Fibroblast of villous mesenchyme (primary cell): ENCODE measurements around the gene BEND5. TPM values are rescaled to one million over a fixed set of nuclear protein-coding genes. Genes with fewer than 3 reads are reported as not detected.

ENCODE experiments used
- DNase-seq: peaks from one replicate; pipeline ENCODE4 v3.0.0-alpha.2; 2010; ENCODE audit warnings: low read depth
- H3K4me3 ChIP-seq: 2 replicates; pipeline ENCODE4 v1.5.1; 2011; ENCODE audit warnings: low read depth, mild to moderate bottlenecking, low read length
- CTCF ChIP-seq: IDR thresholded peaks from 2 replicates; pipeline ENCODE4 v1.5.1; 2012; ENCODE audit warnings: low read depth, mild to moderate bottlenecking, low read length; ENCODE audit not compliant: insufficient read depth
- total RNA-seq: library from RNA; depleted of rRNA; stranded (reverse); fragments of >200 nt; gene quantifications from 2 replicates; pipeline ENCODE4 v1.2.3, GENCODE V29; 2012

BEND5 gene
- total RNA-seq, 1 donor: not detected

DNA sequence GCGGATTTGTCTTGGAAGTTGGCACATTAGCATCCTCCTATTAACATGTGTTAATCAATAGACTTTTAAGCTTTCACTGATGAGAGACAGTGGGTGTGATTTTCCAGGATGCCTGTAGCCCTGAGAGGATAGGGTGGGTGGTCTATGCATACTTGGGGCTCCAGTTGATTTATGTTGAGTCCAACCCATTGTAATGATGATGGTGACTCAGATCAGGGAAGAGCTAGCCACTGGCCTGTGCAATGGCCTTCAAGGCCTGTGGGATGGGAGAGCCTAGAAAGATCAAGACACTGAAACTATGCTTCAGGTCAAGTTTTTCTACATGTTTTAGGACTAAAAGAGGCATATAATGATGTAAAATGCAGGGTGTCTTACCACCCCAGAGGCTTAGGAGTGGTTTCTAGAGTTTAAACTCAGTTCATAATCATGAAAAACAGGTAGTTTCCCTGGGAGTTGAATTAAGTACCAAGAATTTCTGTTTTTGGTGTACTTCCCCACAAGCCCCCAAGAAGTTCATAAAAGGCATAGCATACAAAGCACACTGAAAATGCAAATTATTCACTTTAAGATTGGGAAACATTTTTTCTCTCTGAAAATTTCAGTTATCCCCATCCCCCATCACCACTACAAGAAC, 19.9 kb downstream of the BEND5 start:
- H3K4me3 ChIP-seq: no peak overlapping the region
- DNase-seq: no peak
- TF ChIP-seq CTCF: no peak

- H3K4me3 ChIP-seq: no peak overlapping the region
- no peak for DNase-seq
- no peak for TF ChIP-seq CTCF
Observed at GRCh38 chr1:48753293-48753692, 23.4 kb downstream of the BEND5 start.

GRCh38 chr1:48750109-48750508, 26.6 kb downstream of the BEND5 start:
- H3K4me3 ChIP-seq: no peak overlapping the region
- TF ChIP-seq CTCF: no peak
- DNase-seq: no peak

DNA sequence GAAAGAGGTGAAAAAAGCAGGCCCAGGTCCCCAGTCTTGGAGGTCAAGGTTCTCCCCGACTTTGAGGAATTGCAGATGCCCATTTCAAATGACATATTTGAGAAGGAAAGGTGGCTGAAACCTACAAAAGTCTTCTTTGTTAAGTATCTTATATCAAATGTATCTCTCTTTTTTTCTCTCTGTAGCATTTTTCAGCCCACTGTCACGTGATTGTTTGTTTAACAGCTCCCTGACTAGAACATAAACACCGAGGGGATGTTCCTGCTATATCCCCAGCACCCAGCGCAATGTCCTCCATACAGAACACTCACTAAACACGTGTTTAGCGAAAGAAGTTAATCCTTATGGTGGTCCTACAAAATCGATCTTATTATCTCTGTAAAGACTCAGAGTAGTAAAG, 27.6 kb downstream of the BEND5 start:
- H3K4me3 ChIP-seq: no peak overlapping the region
- no peak for DNase-seq
- TF ChIP-seq CTCF: no peak

DNA sequence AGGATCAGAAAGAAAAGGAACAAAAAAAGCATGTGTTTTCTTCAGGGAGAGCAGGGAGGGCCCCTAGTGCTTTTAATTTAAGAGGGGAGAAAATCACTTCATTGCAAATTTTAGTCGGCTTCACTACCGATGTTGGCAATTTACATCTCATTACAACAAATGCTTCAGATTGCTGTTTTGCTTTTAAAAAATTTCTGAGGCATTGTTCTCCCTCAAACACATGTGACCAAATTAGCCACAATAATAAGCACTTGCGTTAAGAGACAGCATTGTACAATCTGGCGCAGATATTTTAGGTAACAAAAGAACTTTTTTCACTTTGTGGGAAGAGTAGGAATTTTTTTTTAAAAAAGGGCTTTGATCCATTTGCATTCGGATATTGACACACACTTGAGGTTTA, 29.8 kb downstream of the BEND5 start:
- H3K4me3 ChIP-seq: no peak overlapping the region
- DNase-seq: no peak
- no peak for TF ChIP-seq CTCF

DNA sequence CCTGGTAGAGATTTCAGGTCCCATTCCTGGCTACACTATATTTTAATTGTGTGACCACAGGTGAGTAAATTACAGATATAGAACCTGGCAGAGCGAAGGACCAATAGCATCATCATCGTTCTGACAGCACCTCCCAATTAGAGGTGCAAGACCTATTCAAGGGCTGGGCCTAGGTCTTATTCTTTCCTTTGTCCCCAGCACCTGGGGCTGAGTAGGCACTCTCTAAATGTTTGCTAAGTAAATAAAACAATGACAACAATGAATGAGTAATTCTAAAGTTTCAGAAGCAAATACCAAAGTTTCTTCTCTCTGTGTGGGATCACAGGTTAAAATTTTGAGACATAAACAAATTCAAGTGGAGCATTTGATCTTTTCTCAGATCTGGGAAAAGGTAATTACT, 32.7 kb downstream of the BEND5 start:
- no peak for TF ChIP-seq CTCF
- no peak for DNase-seq
- no peak overlapping the region for H3K4me3 ChIP-seq

- DNase-seq: no peak
- no peak for TF ChIP-seq CTCF
- H3K4me3 ChIP-seq: no peak overlapping the region
Observed at GRCh38 chr1:48743480-48743879, 33.2 kb downstream of the BEND5 start.
